HepG2 (cell line): ENCODE data around the gene TRPT1. TPM values are rescaled to one million over a fixed set of nuclear protein-coding genes. Genes with fewer than 3 reads are reported as not detected.
A peak's percentile ranks its signal among the peaks of the same experiment; 100 is the strongest.

Source experiments
- ATF1 ChIP-seq: IDR thresholded peaks from 2 replicates; pipeline ENCODE4 v1.6.1; 2016; ENCODE audit warnings: mild to moderate bottlenecking, control low read depth
- ATF3 ChIP-seq: sonication (generic); formaldehyde crosslinking; IDR thresholded peaks from 2 replicates; pipeline ENCODE4 v1.4.0; 2020; ENCODE audit warnings: missing genetic modification reagents
- CHCHD3 ChIP-seq: sonication (generic); formaldehyde crosslinking; IDR thresholded peaks from 2 replicates; pipeline ENCODE4 v1.8.0; 2022; ENCODE audit warnings: mild to moderate bottlenecking, missing genetic modification reagents, moderate library complexity
- EEA1 ChIP-seq: sonication (generic); formaldehyde crosslinking; IDR thresholded peaks from 2 replicates; pipeline ENCODE4 v1.5.1; 2020; ENCODE audit warnings: mild to moderate bottlenecking, missing genetic modification reagents, borderline replicate concordance
- KLF13 ChIP-seq: sonication (generic); formaldehyde crosslinking; IDR thresholded peaks from 2 replicates; pipeline ENCODE4 v1.4.0; 2020; ENCODE audit warnings: mild to moderate bottlenecking, missing genetic modification reagents
- MTA3 ChIP-seq: sonication (generic); formaldehyde crosslinking; IDR thresholded peaks from 2 replicates; pipeline ENCODE4 v1.4.0; 2020; ENCODE audit warnings: missing genetic modification reagents
- NFKBIZ ChIP-seq: IDR thresholded peaks from 2 replicates; pipeline ENCODE4 v1.6.1; 2018; ENCODE audit warnings: missing genetic modification reagents, missing compliant biosample characterization
- SMAD3 ChIP-seq: sonication (generic); formaldehyde crosslinking; IDR thresholded peaks from 2 replicates; pipeline ENCODE4 v1.4.0; 2020; ENCODE audit warnings: missing genetic modification reagents
- TOE1 ChIP-seq: sonication (generic); formaldehyde crosslinking; IDR thresholded peaks from 2 replicates; pipeline ENCODE4 v1.4.0; 2020; ENCODE audit warnings: mild to moderate bottlenecking, missing genetic modification reagents
- ZBTB20 ChIP-seq: sonication (generic); formaldehyde crosslinking; IDR thresholded peaks from 2 replicates; pipeline ENCODE4 v1.8.1; 2023; ENCODE audit warnings: missing genetic modification reagents, low read depth, mild to moderate bottlenecking, borderline replicate concordance
- ZBTB8A ChIP-seq: sonication (generic); formaldehyde crosslinking; IDR thresholded peaks from 2 replicates; pipeline ENCODE4 v1.4.0; 2020; ENCODE audit warnings: mild to moderate bottlenecking, low read depth, missing genetic modification reagents, borderline replicate concordance
- ZEB1 ChIP-seq: IDR thresholded peaks from 2 replicates; pipeline ENCODE4 v1.6.1; 2012; ENCODE audit warnings: mild to moderate bottlenecking, low read depth, inconsistent platforms; ENCODE audit not compliant: insufficient replicate concordance
- ZNF101 ChIP-seq: sonication (generic); formaldehyde crosslinking; IDR thresholded peaks from 2 replicates; pipeline ENCODE4 v1.4.0; 2020; ENCODE audit warnings: mild to moderate bottlenecking, low read depth, missing genetic modification reagents, borderline replicate concordance
- ZNF12 ChIP-seq: sonication (generic); formaldehyde crosslinking; IDR thresholded peaks from 2 replicates; pipeline ENCODE4 v1.5.0; 2020; ENCODE audit warnings: missing genetic modification reagents
- ZNF777 ChIP-seq: sonication (generic); formaldehyde crosslinking; IDR thresholded peaks from 2 replicates; pipeline ENCODE4 v1.4.0; 2020; ENCODE audit warnings: missing genetic modification reagents
- ZNF788 ChIP-seq: sonication (generic); formaldehyde crosslinking; IDR thresholded peaks from 2 replicates; pipeline ENCODE4 v1.5.0; 2020; ENCODE audit warnings: mild to moderate bottlenecking, missing genetic modification reagents, borderline replicate concordance
- polyA plus RNA-seq, 8 experiments: library from polyadenylated mRNA; depleted of rRNA in 3 of 8; stranded (reverse) in 7 of 8; unstranded in 1 of 8; fragments of >200 nt; fragmentation: Illumina TruSeq in 4 of 8; extraction: Trizol in 4 of 8; gene quantifications; 2 replicates each; pipeline versions ENCODE4 v1.2.1 to v1.2.3, GENCODE V29; 2011 to 2016; ENCODE audit warnings: low read depth in 4 of 8, missing spikeins in 1 of 8, mixed read lengths in 1 of 8; ENCODE audit not compliant: insufficient read depth in 1 of 8
- total RNA-seq, 5 experiments: library from RNA; depleted of rRNA; stranded (reverse); fragments of >200 nt; fragmentation: Illumina TruSeq; extraction: Trizol; gene quantifications; 2 replicates each; pipeline ENCODE4 v1.2.3, GENCODE V29; 2016; ENCODE audit warnings: low read depth in 1 of 5
- TF ChIP-seq, protein P1 (sequence below): sonication (generic); formaldehyde crosslinking; conservative IDR thresholded peaks from 2 replicates; pipeline ENCODE4 v1.4.0; 2020; ENCODE audit warnings: missing genetic modification reagents
- TF ChIP-seq, protein P2 (sequence below): IDR thresholded peaks from 2 replicates; pipeline ENCODE4 v1.6.1; 2016; ENCODE audit warnings: mild to moderate bottlenecking, missing biosample characterization, missing genetic modification reagents
- TF ChIP-seq, protein P3 (sequence below): sonication (generic); formaldehyde crosslinking; IDR thresholded peaks from 2 replicates; pipeline ENCODE4 v1.4.0; 2020; ENCODE audit warnings: missing genetic modification reagents, borderline replicate concordance
- TF ChIP-seq, protein P4 (sequence below): sonication (generic); formaldehyde crosslinking; conservative IDR thresholded peaks from 2 replicates; pipeline ENCODE4 v1.5.0; 2020; ENCODE audit warnings: missing genetic modification reagents

TRPT1 gene
- total and polyA plus RNA-seq, 2 of the 13 experiments (the other 11 are each of a cell fraction or from before 2014, with no cell fraction given): 24.8 to 40.7 TPM

GRCh38 chr11:64225608-64226506 lies at the start of gene TRPT1, which contains the start of gene NUDT22 (continued):
- TF ChIP-seq, protein P1, sequence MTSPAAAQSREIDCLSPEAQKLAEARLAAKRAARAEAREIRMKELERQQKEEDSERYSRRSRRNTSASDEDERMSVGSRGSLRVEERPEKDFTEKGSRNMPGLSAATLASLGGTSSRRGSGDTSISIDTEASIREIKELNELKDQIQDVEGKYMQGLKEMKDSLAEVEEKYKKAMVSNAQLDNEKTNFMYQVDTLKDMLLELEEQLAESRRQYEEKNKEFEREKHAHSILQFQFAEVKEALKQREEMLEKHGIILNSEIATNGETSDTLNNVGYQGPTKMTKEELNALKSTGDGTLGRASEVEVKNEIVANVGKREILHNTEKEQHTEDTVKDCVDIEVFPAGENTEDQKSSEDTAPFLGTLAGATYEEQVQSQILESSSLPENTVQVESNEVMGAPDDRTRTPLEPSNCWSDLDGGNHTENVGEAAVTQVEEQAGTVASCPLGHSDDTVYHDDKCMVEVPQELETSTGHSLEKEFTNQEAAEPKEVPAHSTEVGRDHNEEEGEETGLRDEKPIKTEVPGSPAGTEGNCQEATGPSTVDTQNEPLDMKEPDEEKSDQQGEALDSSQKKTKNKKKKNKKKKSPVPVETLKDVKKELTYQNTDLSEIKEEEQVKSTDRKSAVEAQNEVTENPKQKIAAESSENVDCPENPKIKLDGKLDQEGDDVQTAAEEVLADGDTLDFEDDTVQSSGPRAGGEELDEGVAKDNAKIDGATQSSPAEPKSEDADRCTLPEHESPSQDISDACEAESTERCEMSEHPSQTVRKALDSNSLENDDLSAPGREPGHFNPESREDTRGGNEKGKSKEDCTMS (CRISPR knock-in tag): no peak
- peak; percentile 68; the same call in 1 of the 2 replicates for TF ChIP-seq NFKBIZ (CRISPR knock-in tag)
- no peak for TF ChIP-seq ATF3 (CRISPR knock-in tag)
- TF ChIP-seq ZBTB20 (CRISPR knock-in tag): no peak; the same call in 1 of the 2 replicates
- no peak for TF ChIP-seq KLF13
- TF ChIP-seq ZNF788: 0 out of 2 replicates have a peak, but pooled peaks have one; percentile 79
- TF ChIP-seq ATF1 (CRISPR knock-in tag): no peak
- TF ChIP-seq EEA1 (CRISPR knock-in tag): no peak; the same call in 1 of the 2 replicates
- peak; percentile 84 for TF ChIP-seq ZNF777
- no peak for TF ChIP-seq MTA3 (CRISPR knock-in tag)
- TF ChIP-seq ZNF101: no peak
- TF ChIP-seq ZNF12 (CRISPR knock-in tag): no peak
- TF ChIP-seq CHCHD3 (CRISPR knock-in tag): no peak
- TF ChIP-seq ZEB1: no peak
- 0 out of 2 replicates have a peak, but pooled peaks have one; percentile 41 for TF ChIP-seq SMAD3 (CRISPR knock-in tag)
- TF ChIP-seq, protein P2, sequence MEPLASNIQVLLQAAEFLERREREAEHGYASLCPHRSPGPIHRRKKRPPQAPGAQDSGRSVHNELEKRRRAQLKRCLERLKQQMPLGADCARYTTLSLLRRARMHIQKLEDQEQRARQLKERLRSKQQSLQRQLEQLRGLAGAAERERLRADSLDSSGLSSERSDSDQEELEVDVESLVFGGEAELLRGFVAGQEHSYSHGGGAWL (CRISPR knock-in tag): no peak
- TF ChIP-seq, protein P3, sequence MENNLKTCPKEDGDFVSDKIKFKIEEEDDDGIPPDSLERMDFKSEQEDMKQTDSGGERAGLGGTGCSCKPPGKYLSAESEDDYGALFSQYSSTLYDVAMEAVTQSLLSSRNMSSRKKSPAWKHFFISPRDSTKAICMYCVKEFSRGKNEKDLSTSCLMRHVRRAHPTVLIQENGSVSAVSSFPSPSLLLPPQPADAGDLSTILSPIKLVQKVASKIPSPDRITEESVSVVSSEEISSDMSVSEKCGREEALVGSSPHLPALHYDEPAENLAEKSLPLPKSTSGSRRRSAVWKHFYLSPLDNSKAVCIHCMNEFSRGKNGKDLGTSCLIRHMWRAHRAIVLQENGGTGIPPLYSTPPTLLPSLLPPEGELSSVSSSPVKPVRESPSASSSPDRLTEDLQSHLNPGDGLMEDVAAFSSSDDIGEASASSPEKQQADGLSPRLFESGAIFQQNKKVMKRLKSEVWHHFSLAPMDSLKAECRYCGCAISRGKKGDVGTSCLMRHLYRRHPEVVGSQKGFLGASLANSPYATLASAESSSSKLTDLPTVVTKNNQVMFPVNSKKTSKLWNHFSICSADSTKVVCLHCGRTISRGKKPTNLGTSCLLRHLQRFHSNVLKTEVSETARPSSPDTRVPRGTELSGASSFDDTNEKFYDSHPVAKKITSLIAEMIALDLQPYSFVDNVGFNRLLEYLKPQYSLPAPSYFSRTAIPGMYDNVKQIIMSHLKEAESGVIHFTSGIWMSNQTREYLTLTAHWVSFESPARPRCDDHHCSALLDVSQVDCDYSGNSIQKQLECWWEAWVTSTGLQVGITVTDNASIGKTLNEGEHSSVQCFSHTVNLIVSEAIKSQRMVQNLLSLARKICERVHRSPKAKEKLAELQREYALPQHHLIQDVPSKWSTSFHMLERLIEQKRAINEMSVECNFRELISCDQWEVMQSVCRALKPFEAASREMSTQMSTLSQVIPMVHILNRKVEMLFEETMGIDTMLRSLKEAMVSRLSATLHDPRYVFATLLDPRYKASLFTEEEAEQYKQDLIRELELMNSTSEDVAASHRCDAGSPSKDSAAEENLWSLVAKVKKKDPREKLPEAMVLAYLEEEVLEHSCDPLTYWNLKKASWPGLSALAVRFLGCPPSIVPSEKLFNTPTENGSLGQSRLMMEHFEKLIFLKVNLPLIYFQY (CRISPR knock-in tag): no peak
- TF ChIP-seq TOE1: no peak
- no peak for TF ChIP-seq ZBTB8A
- TF ChIP-seq, protein P4, sequence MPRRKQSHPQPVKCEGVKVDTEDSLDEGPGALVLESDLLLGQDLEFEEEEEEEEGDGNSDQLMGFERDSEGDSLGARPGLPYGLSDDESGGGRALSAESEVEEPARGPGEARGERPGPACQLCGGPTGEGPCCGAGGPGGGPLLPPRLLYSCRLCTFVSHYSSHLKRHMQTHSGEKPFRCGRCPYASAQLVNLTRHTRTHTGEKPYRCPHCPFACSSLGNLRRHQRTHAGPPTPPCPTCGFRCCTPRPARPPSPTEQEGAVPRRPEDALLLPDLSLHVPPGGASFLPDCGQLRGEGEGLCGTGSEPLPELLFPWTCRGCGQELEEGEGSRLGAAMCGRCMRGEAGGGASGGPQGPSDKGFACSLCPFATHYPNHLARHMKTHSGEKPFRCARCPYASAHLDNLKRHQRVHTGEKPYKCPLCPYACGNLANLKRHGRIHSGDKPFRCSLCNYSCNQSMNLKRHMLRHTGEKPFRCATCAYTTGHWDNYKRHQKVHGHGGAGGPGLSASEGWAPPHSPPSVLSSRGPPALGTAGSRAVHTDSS: no peak
